GM06990 (cell line): Measurements from ENCODE around the gene PTPN3.
"Not testable (repeated sequence)": the region's sequence is repeated elsewhere in the genome, so short reads cannot be mapped to it uniquely, and the experiment has no call there.

Experiments used
- DNase-seq: peaks from one replicate; pipeline ENCODE4 v3.0.0-alpha.2; 2011; ENCODE audit not compliant: insufficient read length; ENCODE audit errors: extremely low read depth
- H3K27me3 ChIP-seq: replicated peaks from 2 replicates; pipeline ENCODE4 v1.6.0; 2011; ENCODE audit warnings: low read length; ENCODE audit not compliant: control insufficient read depth, insufficient read depth
- H3K36me3 ChIP-seq: 2 replicates; pipeline ENCODE4 v1.5.1; 2011; ENCODE audit warnings: low read length; ENCODE audit not compliant: control insufficient read depth, insufficient read depth
- H3K4me3 ChIP-seq: replicated peaks from 2 replicates; pipeline ENCODE4 v1.5.1; 2011; ENCODE audit warnings: low read depth, mild to moderate bottlenecking, control low read depth, low read length
- CTCF ChIP-seq: IDR thresholded peaks from 2 replicates; pipeline ENCODE4 v1.5.1; 2011; ENCODE audit warnings: low read length, control low read depth, mild to moderate bottlenecking, inconsistent platforms; ENCODE audit not compliant: insufficient read depth, poor library complexity, severe bottlenecking

PTPN3 gene

GRCh38 chr9:109518621-109519335 lies 20.7 kb upstream of the PTPN3 start:
- no peak for DNase-seq
- no peaks in the 10 kb centered on the region for H3K27me3 ChIP-seq
- TF ChIP-seq CTCF, result no peak
- H3K36me3 ChIP-seq, result no peaks in the 10 kb centered on the region; the same call in 1 of the 2 replicates
- no peak overlapping the region for H3K4me3 ChIP-seq

GRCh38 chr9:109517901-109518377 lies 19.8 kb upstream of the PTPN3 start:
- no peak overlapping the region for H3K4me3 ChIP-seq
- DNase-seq, result no peak
- no peak for TF ChIP-seq CTCF
- H3K36me3 ChIP-seq, result no peaks in the 10 kb centered on the region; the same call in 1 of the 2 replicates
- H3K27me3 ChIP-seq, result no peaks in the 10 kb centered on the region

DNA sequence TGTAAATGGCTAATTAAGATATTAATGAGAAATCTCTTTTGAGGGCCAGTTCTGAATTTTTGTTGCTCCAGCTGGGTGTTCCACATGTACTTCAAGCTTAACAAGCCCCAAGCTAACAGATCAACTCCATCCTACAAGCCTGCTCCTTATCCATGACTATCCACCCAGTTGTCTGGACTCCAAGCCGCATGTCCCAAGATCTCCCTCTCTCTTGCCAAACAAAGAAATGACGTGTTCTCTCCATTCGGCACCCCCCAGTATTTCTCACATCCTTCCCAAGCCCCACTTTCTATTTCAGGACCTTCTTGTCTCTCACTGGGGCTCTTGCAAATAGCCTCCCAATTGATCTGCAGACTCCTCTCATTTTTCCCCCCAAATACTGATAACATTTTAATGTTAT lies 15.8 kb upstream of the PTPN3 start:
- TF ChIP-seq CTCF, result no peak
- Histone ChIP-seq H3K36me3 (no peaks in the 10 kb centered on the region; the same call in 1 of the 2 replicates), H3K4me3 (no peak overlapping the region), H3K27me3 (no peaks in the 10 kb centered on the region)
- no peak for DNase-seq

GRCh38 chr9:109512170-109512756 lies 14.2 kb upstream of the PTPN3 start:
- no peaks in the 10 kb centered on the region for H3K36me3 ChIP-seq
- no peak for TF ChIP-seq CTCF
- H3K27me3 ChIP-seq, result no peaks in the 10 kb centered on the region
- H3K4me3 ChIP-seq, result no peak overlapping the region
- no peak for DNase-seq

GRCh38 chr9:109510506-109510905 lies 12.4 kb upstream of the PTPN3 start:
- Histone ChIP-seq H3K4me3 (no peak overlapping the region), H3K27me3 (no peaks in the 10 kb centered on the region), H3K36me3 (no peaks in the 10 kb centered on the region)
- DNase-seq, result no peak
- TF ChIP-seq CTCF, result no peak

DNA sequence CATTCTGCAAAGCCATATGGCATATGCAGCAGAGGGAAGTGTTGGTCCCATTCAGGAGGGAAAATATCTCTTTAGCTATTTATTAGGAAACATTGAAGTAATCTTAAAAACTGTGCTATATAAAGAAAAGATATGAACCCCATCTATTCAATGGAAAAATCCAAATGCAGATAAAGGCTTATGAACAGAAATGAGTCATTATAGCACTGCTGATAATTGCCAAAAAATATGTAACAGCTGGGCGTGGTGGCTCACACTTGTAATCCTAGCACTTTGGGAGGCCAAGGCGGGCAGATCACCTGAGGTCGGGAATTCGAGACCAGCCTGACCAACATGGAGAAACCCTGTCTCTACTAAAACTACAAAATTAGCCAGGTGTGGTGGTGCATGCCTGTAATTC lies 11.9 kb upstream of the PTPN3 start:
- not testable (repeated sequence) for H3K36me3 ChIP-seq, H3K27me3 ChIP-seq, DNase-seq, H3K4me3 ChIP-seq
